Activated CD4-positive, alpha-beta T cell treated with anti-CD3 and anti-CD28 coated beads, Interleukin-2, Interleukin-4, amounts not matched to agents 100 ng/mL and 50 ng/mL, durations not matched to agents 16 hours and 8 hours (primary cell): Measurements from ENCODE around the gene CCDC88A.
"Not testable (repeated sequence)": the region's sequence is repeated elsewhere in the genome, so short reads cannot be mapped to it uniquely, and the experiment has no call there.

Experiments
- DNase-seq: peaks from one replicate; pipeline ENCODE4 v3.0.0-alpha.2; 2020; ENCODE audit warnings: low spot score

CCDC88A gene

DNA sequence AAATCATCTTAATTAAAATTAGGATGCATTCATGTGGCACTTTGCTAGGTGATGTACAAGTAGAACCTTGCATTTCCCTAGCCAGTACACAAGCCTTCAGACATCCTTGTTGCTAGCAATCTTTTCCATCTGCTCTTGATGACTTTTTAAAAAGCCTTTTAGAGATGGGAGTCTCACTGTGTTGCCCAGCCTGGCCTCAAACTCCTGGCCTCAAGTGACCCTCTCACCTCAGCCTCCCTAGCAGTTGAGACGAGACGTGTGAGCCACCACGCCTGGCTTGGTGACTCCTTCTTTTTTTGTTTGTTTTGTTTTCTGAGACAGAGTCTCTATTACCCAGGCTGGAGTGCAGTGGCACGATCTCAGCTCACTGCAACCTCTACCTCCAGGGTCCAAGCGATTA lies 1.7 kb upstream of the CCDC88A start:
- no peak for DNase-seq

- no peak for DNase-seq
Measured at GRCh38 chr2:55420871-55421270, 1.2 kb upstream of the CCDC88A start.

DNA sequence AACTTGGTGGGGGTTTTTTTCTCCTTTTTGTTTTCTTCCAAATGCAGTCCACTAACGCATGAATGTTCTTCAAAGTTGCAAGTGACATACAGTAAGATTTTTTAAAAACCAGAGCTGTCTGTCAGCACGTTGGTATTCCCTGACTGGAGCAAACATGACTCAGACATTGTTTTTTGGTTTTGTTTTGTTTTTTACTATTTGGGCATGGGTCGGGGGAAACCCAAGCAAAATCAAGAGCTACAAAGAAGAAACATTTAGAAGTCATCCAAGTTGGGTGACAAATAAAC lies 726 bp upstream of the CCDC88A start:
- no peak for DNase-seq

DNA sequence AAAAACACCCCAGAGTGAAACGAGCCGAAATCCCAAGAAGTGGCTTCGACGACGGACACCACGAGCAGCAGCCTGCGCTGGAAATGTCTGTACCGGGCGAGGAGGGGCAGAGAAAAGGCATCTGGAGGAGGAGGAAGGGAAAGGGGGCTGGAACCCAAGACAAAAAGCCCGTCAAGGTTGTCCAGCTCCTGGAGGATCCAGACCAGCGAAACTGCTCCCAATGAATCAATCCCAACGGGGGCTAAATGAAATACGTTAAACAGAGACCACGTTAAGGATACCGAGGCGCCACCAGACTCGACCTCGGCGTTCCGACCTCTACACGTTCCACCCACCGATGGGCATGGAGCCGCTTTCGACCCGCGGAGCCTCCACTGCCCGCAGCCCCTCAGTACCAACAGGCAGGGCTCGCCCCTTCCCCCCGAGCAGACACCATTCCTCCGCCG lies 400 bp downstream of the CCDC88A start:
- no peak for DNase-seq

- no peak for DNase-seq
Measured at GRCh38 chr2:55418512-55419232, 984 bp downstream of the CCDC88A start.

GRCh38 chr2:55418072-55418471 lies 1.6 kb downstream of the CCDC88A start:
- DNase-seq: no peak

- no peak for DNase-seq
Measured at GRCh38 chr2:55416786-55417568, 2.7 kb downstream of the CCDC88A start.

- DNase-seq: no peak
Measured at GRCh38 chr2:55415300-55415699, 4.4 kb downstream of the CCDC88A start.

- DNase-seq: no peak
Measured at GRCh38 chr2:55408918-55409868, 10.5 kb downstream of the CCDC88A start.

DNA sequence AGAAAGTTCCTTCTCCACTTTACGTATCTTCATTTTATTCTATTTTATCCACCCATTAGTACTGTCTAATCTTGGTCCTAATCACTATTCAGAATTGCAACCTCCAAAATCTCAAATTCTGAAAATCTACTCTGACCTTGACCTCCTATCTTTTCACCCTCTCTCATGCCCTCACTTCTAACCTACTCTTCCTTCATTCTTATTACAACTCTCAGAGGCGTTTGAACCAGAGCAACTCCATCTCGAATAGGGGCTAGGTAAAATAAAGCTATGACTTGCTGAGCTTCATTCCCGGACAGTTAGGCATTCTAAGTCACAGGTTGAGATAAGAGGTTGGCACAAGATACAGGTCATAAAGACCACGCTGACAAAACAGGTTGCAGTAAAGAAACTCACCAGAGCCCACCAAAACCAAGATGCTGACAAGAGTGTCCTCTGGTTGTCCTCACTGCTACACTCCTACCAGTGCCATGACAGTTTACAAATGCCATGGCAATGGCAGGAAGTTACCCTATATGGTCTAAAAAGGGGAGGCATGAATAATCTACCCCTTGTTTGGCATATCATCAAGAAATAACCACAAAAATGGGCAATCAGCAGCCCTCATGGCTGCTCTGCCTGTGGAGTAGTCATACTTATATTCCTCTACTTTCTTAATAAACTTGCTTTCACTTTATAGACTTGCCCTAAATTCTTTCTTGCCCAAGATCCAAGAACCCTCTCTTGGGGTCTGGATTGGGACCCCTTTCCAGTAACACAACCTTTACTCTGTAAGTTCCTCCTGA lies 11.4 kb downstream of the CCDC88A start:
- DNase-seq: no peak

- no peak for DNase-seq
Measured at GRCh38 chr2:55405116-55405515, 14.5 kb downstream of the CCDC88A start.

DNA sequence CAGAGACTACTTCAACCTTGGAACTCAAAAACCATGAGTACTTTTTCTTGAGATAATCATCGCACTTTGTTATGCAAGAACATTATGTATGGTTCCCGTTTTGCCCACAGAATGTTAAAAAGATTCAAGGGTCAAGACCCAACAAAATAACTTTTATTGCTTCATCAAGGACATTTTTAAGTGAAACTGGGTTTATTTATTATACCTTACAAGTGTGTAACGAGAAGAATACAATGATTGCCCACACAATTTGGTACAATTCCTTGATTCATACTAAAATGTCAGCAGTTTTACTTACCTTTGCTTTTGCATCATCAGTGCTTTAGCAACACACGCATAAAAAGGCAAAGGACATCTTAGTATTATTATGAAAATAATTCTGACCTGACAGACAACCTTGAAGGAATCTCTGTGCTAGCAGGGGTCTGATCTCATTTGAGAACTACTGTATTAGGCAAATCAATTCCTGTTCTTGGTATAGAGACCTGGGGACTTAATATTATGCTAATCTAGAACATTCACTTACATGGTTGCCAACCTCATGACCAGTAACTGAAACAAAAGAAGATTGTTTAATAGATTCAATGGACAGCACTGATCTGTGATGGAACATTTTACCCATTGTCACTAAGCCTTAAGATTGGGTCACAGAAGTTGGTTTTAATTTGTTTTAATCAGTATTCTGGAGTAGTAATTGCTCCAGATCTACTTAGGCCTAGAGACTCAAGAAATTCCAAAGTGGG lies 16.2 kb downstream of the CCDC88A start:
- DNase-seq: no peak

GRCh38 chr2:55401124-55401523 lies 18.5 kb downstream of the CCDC88A start:
- no peak for DNase-seq

DNA sequence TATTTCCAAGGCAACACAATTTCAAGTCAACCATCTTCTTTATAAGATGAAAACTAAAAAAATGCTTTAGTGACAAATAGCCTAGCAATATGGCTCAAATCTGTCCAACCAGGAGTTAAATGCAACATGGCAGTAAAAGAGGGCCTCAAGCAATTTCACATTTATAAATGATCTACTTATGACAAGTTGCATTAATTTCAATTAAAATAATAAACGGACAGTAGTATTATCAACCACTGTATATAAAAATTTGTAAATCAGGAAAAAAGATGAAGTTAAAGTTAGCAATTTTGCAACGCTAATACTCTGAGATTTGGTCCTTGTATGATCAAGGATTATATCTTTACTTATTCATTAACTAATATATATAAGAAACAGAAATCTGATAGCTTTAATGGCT lies 19.3 kb downstream of the CCDC88A start:
- no peak for DNase-seq

DNA sequence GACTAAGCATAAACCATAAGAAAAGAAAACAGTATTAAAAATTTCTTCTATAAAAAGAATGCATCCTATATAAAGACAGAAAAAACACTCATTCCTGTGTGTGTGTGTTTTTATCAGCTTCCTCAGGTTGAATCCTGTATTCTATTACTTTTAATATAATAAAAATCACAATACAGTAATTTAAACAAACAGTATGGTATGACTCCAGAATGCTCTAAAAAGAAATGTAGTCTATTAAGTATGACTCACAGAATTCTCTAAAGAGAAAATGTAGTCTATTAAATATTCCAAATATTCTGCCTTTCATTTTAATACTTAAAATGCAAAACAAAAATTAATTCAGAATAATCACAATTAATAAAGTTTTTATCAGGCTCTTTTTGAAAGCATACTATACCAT lies 19.8 kb downstream of the CCDC88A start:
- DNase-seq: no peak

DNA sequence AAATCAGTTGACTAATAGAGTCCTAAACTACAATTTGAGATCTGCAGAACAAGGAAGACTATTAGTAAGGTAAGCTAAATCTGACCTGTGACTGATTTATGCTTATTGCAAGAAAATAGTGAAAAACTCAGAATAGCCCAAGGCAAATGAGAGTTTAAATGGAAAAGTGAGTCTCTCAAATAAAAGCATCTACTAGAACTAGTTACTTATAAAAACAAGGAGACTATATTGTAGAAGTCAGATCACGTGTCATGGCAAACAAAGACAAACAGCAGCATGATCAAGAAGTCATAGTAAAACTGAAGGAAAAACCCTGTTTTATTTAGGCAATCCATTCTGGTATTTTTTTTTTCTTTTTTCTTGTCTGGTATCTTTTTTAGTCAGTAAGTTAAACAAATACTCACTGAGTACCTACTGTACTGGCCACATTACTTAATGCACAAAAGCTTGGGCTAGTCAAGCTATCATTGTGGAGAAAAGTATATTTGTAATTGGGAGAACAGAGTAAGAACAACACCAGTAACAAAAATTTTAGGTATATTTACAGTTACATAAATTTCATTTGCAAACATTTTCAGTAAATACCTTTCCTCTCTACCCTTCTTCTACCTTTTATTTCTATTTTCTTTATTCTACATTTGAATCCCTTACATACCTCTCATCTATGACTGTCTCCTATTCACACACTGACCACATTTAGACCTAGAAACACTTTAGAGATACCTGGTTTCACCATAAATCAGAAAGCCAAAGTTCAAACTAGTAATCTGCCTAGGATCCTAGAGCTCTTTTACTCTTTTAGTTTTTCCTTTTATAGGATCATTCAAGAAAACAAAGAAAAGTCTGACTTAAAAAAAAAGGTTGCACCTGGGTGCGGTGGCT lies 23.7 kb downstream of the CCDC88A start:
- no peak for DNase-seq

DNA sequence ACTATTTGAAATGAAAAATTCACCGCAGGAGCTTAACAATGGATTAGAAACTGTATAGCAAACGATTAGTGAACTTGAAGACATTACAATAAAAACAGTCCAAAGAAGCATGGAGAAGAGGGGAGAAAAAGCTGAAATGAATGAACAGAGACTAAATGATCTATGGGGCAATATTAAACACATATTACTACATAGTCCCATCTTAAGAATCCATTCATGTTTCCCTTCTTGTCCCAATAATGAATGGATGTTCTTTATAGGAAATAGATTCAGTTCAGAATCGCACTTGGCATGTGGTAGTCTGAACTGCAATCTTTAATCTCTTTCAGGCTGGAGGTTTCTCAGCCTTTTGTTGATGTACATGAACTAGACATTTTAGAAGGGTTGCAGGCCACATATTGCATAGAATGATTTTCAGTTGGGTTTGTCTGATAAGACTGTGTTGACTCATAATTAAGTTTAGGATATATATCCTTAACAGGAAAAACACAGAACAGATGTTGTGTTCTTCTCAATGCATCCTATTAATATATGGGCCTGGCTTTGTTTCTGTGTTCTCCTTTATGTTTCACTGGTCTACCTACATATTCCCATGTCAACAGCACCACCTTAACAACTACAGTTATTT lies 27.9 kb downstream of the CCDC88A start:
- DNase-seq: no peak

GRCh38 chr2:55391155-55391554 lies 28.5 kb downstream of the CCDC88A start:
- no peak for DNase-seq

GRCh38 chr2:55385516-55385915 lies 34.1 kb downstream of the CCDC88A start:
- not testable (repeated sequence) for DNase-seq

DNA sequence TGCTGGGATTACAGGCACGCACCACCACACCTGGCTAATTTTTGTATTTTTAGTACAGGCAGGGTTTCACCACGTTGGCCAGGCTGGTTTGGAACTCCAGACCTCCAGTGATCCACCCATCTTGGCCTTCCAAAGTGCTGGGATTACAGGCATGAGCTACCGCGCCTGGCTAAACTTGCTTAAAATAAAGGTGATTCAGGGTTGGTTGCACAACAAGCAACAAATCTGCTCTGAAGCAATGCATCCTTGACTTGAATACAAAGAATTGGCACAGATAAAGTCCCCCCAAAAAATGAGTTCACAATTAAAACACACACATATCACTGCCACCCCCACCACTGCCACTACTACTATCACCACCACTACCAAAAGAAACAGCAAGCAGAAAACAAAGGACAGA lies 34.9 kb downstream of the CCDC88A start:
- DNase-seq: no peak
